ENCODE data around the gene CASZ1. TPM values are rescaled to one million over a fixed set of nuclear protein-coding genes. Genes with fewer than 3 reads are reported as not detected.

Gene CASZ1
- total RNA-seq, 1 experiment from 2014 or later, result 6.4 TPM

DNA sequence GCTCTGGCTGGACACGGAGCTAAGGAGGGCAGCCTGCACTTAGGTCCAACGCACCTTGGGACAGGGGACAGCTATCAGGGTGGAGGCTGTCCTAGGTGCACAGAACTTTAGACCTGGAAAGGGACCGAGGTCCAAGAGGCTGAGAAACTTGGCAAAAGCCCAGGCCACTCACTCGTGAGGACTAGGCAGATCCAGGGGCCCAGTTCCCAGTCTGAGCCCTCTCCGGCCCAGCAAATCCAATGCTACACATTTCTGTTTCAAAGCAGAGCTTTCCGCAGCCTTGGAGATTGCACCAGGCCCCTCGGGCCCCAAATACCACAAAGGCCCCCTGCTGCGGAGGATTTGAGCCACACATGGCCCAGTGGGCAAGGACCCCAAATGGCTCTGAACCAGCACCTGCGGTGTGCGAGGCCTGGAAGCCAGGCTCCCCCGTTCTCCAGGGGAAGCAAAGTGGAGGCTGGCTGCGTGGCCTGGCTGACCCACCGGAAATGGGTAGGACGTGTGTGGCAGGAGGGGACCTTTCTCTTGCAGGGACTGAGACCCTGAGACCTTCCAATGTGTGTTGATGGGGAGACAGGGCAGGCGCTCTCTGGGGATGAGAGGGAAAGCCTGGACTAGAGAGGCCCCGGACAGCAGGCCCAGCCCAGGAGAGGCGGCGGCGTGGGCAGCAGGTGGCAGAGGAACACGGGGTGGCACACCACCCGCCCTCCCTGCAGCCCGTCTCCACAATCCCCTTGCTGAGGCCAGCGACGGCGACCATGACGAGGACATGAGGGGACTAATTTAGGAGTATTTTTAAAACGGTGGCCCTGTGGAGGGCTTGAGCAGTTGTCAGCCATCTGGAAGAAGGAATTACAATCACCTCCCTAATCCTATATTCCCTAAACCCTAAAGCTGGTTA lies 118.7 kb downstream of the CASZ1 start:
- DNase-seq (ENCODE audit: extremely low read depth, low read depth), result no peak

DNA sequence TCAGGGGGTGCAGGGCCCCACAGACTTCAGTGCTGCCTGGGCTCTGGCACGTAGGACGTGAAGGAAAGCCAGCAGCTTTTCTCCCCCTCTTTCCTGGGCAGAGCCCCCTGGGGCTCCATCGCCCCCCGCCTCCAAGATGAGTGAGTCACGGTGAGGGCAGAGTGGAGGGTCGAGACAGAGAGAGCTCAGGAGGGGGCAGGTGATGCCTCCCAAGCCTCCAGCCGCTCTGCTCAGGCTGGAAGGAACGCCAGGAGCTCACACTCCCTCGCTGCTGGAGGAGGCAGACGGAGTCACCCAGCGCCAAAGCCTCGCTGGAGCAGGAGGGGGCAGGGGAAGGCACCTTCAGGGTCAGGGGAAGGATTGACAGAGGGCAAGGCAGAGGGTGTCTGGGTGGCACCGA lies 119.5 kb downstream of the CASZ1 start:
- DNase-seq (ENCODE audit: extremely low read depth, low read depth), result no peak

DNA sequence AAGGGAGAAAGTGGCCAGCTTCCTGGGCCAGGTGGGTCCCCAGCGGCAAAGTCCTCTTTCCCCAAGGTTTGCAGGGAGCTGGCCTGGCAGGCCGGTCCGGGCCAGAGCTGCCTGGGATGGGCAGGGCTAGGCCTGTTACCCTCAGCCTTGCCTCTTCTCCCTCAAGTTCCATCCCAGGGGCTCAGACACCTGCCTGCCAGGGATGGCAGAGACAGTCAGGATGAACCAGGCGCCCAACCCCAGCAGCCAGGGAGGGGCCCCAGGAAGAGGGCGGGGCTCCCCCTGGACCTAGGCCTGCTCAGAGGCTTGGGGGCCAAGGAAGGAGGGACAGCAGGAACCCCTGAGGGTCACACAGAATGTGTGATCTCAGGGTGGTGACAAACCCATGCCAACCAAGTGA lies 120.6 kb downstream of the CASZ1 start:
- DNase-seq (ENCODE audit: extremely low read depth, low read depth), result no peak

DNA sequence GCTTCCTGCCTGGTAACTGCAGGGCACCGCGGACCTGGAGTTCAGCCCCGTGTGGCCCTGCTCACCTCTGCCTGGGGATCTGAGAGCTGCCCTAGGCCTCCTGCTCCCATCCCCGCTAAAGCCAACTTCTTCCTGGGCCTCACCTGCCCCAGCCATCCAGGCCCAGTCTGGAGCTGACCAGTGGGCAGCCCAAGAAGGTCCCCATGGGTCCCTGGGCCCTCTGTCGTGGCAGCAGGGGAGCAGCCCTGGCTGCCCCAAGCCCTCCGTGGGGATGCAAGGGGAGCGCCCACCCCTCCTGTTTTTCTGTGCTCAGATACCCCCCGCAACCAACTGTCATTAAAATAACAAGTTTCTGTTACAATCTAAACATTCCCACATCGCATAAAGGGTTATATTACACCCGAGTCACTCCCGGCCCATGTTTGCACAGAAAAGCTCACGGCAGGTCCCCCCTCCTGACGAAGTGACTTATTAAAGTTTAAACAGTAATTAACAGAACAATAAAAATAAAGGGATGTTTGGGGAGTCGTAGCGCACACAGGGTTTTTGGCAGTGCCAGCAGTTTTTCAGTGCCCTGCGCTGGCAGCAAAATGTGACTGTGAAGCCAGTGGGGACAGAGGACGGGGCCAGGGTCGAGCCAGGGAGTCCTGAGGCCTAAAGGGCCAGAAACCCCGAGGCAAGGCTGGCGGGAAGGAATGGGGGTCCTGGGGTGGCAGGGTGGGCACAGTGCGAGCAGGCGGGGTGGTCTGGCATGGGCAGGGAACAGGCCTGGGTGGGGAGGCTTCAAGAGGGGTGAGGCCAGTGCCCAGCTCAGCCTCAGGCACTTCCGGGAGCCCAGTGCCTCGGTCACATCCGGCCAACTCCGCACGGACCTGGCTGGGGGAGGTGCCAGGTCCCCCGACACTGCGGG lies 121.5 kb downstream of the CASZ1 start:
- DNase-seq (ENCODE audit: extremely low read depth, low read depth), result no peak

DNA sequence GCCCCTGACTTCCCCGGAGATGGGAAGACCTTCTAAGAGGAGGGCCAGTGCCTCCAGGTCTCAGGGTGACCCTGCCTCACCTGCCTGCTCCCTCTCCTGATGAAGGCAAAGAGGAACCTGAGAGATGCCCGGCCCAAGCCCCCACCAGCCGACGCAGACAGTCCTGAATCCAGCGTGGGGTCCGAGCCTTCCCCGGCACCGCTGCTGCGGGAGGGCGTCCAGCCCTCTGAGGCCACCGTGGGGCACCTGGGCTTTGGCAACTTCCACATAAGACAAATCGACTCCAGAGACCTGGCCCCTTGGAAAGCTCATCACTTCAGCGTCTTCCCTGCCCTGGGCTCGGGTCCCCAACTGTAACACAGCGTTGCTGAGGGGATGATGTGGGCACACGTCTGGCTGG lies 122.2 kb downstream of the CASZ1 start:
- DNase-seq (ENCODE audit: extremely low read depth, low read depth), result no peak

DNA sequence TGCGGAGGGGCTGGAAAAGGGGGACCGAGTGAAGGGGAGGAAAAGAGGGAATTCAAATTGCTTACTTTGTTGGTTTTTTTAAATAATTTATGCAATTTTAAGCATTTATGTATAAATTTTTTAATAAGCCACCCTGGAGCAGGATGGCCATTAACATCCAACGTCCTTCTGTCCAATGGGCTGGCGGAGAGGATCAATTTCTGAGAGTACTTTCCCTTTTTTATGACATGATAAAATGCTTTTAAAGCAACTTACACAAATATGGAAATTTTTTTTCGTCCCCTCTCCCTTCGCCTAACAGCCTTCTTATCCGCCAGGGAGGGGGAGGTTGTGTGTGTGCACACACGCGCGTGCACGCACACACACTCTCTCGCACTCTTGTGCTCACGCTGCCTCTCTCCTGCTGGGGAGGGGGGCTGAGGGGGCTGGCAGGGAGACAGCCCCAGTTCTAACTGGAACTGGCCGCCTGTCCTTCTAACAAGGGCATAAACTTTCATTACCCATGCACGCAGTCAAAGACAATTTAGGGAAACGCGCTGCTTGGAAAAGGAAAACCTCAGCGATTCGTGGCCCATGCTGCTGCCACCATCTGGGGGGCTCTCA lies 123.2 kb downstream of the CASZ1 start:
- no peak for DNase-seq (ENCODE audit: extremely low read depth, low read depth)

DNA sequence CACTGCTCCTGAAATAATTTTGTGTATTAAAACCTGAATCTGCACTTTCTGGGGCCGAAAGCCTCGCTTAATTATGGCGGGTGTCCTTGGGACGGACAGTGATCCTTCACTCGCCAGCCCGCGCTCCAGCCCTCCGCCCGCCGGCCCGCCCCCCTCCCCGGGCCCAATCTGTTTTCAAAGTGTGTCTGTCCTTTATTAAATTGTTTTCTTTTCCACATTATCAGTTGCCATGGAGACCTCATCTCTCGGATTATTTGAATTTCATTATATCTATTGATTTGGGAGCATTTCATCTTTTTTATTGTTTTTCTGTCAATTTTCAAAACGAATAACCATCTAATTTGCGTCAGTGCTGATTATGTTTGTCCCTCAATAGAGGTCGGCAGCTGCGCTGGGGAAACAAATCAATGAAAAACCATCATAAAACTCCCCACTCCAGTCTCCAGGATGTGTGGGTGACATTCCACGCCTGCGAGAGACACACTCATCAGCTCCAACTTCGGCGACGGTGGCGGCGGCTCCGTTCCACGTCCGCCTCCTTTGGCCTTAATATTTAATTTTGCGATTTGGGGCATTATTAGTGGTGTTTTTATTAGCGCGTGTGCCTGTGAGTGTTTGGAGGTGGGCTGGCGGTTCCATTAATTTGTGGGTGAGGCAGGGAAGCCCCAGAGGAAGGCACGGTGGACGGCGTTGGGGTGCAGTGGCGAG lies 123.9 kb downstream of the CASZ1 start:
- DNase-seq (ENCODE audit: extremely low read depth, low read depth), result no peak

DNA sequence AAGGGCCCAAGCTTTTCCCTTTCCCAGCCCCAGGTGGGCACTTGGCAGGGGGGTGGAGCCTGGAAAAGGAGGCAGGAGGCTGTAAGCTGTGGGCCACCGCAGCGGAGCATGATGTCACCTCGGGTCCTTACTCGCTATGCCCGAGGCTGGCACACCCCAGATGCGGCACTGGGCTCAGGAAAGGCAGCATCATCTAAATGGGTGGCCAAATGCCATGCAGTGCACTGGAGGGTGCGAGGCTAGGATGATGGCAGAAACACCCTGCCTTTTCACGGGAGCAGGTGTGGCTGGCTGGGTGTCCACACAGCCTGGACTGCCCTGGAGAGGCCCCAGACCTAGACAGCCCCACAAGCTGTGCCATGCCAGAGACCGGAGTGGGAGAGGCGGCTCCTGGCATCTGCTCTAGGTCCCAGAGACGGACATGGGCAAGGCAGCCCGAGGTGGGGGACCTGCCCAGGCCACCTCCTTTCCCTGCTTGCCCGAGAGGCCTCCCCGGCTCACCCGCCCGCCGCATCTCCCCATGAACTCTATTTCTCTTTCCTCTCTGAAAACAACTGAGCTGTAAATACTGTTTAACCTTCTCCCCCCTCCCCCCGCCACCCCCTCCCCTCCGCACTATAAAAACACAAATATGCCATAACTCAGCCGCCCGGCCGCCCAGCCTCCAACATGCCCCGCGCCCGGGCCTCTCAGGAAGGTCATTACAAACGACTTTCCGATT lies 124.7 kb downstream of the CASZ1 start:
- no peak for DNase-seq (ENCODE audit: extremely low read depth, low read depth)

DNA sequence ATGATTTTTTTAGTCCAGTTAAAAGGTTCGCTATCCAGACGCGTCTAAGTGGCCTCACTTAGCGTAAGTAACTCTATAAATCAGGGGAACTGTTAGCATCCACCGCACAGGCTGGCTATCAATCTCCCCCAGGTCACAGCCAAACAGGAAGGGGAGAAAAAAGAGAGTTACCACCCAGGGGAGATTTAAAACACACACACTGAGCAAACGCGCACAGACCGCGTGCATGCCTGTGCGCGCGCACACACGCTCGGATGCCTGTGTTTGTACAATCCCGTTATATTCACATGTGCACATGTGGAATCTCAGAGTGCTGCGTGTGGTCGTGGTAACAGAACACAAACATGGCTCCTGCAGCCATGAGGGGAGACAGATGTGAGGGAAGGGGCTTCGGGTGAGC lies 125.4 kb downstream of the CASZ1 start:
- no peak for DNase-seq (ENCODE audit: extremely low read depth, low read depth)

DNA sequence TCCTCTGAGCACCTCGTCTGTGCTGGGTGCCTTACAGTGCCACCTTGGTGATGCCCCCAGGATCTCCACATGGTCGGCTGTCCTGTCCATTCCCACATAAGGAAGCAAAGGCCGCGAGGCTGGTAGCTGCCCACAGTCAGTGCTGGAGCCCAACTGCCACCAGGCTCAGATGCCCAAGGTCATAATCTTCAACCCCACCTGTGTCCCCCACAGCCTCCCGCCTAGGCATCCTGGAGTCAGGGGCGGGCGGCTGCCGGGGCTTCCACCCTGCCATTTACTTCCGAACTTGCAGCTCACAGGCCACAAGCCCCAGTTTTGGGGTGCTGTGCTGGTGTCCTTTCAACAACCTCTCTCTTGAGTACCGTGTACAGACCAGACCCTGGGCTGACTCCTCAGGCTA lies 126.3 kb downstream of the CASZ1 start:
- no peak for DNase-seq (ENCODE audit: extremely low read depth, low read depth)

DNA sequence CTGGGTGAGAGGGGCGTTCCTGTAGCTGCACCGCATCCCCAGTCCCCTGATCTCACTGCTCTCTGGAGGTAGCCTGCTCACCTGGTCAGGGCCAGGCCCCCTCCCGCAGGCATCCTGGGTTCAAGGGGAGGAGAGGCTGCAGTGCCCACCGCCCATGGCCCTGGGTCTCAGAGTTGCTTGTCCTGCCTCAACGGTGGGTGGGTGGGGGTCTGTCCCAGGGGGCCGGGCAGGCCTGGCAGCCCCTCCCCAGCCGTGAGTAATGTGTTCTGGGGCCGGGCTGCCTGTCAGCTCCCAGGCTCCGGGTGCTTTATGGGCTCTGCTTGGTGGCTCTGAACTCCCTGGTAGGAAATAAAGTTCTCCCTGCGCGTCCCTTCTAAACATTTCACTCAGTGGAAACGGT lies 126.9 kb downstream of the CASZ1 start:
- DNase-seq (ENCODE audit: extremely low read depth, low read depth), result no peak

DNA sequence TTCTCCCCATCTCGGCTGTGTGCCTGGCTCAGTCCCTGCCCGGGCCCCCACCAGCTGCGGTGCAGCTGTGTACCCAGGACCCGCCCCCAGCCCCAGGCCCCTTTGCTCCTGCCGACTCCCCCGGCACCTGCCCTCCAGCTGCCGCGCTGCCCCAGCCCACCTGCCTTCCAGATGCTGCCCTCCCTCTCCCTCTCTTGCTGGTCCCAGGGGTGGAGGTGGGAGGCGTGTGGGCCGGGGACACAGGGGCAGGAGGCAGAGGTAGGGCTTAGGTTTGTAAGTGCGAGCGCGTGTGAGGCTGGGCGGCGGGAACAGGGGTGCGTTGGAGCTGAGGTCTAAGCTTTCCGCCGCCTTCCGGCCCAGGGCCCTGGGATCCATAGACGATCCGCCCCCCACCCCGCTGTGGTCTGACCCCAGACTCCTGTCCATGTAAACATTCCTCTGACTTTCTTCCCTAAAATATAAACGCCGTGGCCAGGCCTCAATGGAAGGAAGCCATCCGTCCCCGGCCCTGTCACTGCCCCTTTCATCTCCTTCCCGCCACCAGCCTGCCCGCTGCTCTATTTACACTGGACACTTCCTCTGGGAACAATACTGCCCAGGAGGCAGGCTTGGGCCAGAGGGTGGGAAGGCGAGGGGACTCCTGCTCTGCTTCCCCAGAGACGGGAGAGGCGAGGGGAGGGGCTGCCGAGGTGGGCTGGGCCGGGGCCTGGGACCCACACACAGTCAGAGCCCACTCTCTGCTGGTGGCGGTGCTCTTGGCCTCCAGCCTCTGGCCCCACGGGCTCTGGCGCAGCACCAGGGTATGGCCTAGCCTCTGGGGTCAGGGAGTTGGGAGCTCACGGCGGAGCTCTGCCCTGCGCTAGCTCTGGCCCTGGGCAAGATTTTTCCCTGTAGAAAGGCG lies 128.3 kb downstream of the CASZ1 start:
- DNase-seq (ENCODE audit: extremely low read depth, low read depth), result no peak

DNA sequence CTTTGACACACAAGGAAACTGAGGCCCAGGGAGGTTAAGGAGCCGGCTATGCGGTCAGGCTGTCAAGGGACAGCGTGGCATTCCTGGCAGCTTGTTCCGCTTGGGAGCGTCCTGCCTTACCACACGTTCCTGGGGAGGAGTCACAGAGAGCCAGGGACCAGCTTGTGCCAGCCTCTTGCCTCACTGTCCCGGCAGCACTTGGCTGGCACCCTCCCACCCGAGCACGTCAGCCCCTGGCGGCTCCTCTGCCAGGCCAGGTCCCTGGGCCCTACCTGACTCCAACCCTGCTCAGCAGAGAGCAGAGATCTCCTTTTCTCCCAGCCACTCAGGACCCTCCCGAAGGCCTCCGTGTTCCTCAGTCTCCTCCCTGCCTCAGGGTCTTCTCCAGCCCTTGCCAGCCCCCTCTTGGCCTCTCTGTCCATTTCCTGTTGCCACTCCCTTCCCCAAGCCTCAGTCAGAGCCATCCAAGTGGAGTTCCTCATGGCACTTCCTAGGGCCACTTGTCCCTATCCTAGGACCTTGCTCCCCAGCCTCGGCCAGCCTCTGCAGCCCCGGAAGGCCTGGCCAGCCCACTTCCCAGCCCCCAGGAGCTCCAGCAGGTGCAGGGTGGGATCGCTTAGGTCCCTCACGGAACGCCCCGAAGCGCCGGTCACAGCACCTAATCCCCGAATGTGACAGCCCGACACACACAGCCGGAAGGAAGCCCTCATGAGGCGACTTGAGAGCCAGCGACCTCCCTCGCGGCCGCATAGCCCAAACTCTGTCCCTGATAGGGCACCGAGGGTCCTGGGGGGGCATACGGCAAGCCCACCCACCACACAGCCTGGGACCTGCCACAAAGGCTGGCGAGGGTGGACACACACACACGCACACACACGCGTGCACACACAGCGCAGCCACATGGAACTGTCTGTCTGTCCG lies 130.3 kb downstream of the CASZ1 start:
- no peak for DNase-seq (ENCODE audit: extremely low read depth, low read depth)

DNA sequence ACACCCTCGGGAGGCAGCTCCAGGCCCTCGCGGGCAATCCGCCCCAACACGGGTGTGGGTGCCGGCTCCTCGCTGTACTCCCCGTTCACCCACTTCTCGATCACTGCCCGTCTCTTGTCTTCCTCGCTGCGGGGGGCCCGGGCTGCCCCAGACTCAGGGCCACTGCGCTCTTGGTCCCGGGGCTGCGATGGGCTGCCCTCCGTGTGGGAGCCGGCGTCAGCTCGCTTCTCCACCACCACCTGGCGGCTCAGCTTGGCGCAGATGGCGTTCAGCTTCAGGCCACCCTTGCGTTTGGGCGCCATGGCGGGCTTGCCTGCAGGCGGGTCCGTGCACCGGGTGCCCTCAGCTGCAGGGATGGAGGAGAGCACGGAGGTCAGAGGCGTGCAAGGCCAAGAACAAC lies 131.2 kb downstream of the CASZ1 start:
- no peak for DNase-seq (ENCODE audit: extremely low read depth, low read depth)

DNA sequence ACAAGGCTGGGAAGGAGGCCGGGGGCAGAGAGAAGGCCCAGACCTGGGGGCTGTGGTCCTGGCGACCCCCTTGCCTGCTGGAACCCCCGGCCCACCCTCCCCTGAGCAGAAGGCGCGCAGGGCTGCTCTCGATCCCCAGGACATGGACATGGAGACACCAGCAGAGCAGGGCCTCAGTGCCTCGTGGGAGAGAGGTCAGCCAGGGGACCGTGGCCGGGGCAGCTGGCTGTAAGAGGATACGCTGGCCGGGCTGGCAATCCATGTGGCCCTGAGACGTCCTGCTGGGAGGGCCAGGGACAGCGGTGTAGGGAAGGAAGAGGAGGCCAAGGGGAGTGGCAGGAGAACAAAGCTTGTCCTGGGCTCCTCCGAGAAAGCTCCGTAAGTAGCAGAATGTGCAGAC lies 132.2 kb downstream of the CASZ1 start:
- DNase-seq (ENCODE audit: extremely low read depth, low read depth), result no peak

DNA sequence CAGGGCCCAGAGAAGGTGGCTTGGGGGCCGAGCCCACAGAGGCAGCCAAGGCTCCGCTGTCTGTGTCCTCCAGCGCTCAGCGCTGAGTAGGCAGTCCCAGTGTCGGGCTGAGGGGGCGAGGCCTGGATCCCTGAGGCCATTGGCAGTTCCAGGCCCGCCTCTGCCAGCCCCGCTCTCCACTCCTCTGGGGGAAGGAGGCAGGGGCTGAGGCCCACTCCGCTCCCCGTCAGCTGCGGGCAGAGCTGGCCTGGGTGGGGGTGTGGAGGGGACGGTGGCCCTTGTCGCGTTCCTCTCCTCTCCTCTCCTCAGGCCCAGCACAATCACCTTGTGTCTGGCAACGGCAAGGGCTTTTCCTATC lies 132.8 kb downstream of the CASZ1 start:
- DNase-seq (ENCODE audit: extremely low read depth, low read depth), result no peak

DNA sequence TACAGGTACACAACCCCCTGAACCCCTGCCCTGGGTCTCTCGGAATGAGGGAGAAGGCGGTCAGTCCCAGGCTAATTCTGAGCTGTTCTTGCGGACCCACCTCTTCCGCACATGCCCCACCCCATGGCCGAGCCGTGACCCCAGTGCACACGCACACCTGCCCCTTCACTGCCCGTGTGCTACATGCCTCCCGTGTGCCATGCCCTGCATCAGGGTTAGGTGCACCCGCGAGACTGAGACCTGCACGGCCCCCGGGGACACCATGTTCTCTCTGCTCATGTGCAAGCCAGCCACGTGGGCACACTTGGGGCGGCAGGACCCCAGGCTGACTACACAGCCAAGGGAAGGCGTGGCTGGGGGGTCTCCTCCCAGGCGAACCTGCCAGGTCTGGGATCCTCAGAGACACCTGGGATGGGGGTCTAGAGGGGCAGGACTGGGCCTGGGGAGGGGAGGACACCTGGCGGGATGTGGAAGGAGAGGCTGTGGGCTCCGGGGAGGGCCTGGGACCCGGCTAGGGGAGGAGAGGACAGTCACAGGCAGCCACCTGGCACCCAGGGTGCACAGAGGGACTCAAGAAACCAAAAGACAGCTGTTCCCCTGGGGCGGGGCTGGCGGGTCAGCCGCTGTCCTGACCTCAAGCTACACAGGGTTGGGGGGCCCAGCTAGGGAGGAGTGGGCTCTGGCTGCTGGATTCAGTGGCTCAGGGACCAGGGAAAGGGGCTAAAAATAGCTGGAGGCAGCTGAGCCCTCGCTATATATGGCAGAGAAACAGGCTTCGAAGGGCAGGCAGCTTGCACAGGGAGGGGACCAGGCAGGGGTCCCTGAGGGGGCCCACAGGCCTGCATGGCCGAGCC lies 133.4 kb downstream of the CASZ1 start:
- no peak for DNase-seq (ENCODE audit: extremely low read depth, low read depth)
